Raji (cell line): Measurements from ENCODE around the gene CDK5R2.

Experiments used
- POLR2A ChIP-seq: IDR thresholded peaks from 2 replicates; pipeline ENCODE4 v1.6.1; 2011; ENCODE audit warnings: low read depth, low read length, control low read depth; ENCODE audit not compliant: insufficient read depth

CDK5R2 gene

GRCh38 chr2:218960309-218961165 lies 1.1 kb downstream of the CDK5R2 start:
- TF ChIP-seq POLR2A = no peak

DNA sequence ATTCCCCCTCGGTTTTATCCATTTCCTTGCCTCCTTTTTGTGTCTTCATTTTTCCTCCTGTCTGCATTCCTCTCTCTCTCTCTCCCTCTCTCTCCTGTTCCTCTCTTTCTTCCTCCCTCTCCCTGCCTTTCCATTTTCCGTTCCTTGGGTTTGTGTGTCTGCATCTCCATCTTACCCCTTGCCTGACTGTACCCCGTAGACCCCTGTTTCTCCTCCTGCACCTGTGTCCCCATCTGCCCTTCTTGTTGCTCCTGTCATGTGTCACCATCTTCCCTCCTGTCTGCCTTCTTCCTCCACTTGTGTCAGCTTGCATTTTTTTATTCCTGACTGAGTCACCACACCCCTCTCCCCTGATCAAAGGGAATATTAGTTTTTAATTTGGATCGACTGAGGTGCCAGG lies 1.8 kb downstream of the CDK5R2 start:
- TF ChIP-seq POLR2A = no peak

DNA sequence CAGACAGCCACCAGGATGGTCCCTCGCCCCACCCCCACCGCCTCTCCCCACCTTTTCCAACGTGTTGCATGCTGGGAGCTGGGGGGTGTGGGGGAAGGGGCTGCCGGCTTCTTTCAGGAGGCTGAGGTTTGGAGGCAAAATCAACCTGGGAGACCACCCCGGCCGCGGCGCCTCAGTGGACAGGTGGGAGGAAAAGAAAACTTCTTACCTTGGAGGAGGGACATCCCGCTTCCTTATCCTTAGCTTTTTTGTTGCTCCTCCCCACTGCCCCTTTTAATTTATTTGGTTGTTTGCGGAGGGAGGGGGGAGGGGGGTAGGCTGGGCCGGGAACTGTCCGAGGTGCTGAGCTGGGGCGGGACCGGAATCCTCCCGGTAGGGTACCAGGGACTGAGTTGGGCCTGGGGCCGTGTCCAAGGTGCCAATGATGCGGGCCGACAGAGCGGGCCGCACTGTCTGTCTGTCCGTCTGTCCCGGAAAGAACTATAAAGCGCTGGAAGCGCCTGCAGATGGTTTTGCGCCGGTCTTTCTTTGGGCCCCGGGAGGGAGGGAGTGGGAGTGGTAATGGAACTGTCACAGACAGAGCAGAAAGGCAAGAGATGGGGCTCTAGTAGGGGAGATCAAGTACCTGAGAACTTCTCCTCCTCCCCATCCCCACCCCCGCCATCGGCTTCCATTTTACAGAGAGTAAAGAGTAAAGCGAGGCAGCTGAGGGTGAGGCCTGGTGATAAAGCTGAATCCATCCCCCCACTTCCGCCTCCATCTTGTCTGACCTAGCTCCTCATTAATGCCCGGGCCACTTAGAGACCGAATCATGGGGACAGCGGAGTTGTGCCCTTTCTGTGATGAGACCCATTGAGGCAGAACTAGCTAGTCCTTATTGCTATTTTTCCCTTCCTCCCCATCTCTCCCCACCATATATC lies 2.4 kb downstream of the CDK5R2 start:
- TF ChIP-seq POLR2A = no peak

DNA sequence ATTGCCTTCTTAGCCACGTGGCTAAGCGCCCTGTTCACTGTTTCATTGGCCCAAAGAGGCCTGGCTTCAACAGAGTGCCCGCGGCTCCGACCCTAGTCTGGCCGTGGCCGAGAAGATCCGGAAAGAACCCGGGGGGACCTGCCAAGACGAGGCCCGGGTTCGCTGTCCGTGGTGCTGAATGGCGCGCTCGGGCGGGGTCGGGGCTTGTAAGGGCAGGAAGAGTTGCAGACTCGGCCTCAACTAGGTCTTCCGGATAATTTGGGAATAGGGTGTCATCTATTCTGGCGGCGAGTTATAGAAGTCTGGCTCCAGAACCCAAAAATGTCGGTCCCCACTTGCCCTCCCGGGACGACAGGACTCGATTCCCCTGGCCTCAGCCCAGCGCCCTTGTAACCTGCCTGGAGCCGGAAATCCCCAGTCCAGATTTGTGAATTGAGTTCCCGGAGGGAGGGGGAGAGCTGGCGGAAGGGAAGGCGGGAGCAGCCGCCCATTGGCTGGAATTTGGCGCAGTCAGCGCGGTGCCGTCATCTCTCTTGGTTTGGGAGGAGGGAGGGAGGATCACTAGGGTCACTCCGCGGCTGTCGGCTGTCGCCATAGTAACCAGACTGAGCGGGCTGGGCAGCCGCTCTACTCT lies 3.5 kb downstream of the CDK5R2 start:
- no peak for TF ChIP-seq POLR2A

DNA sequence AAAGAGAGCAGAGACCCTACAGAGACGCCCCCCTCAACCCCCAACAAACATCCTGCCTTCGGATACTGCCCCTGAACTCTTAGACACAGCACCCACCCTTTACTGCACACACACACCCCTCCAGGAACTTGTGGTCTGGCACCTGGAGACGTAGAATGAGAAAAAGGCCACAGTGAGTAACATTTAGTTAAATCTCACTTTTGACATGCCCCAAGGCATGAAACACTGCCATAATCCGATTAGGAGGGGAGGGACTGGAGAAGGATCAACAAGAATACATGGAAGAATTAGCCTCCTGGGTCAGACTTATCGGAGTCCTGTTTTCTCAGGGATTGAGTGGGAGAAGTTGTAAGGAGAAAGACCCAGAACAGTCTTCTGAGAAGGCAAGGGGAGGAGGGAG lies 4.1 kb downstream of the CDK5R2 start:
- no peak for TF ChIP-seq POLR2A

DNA sequence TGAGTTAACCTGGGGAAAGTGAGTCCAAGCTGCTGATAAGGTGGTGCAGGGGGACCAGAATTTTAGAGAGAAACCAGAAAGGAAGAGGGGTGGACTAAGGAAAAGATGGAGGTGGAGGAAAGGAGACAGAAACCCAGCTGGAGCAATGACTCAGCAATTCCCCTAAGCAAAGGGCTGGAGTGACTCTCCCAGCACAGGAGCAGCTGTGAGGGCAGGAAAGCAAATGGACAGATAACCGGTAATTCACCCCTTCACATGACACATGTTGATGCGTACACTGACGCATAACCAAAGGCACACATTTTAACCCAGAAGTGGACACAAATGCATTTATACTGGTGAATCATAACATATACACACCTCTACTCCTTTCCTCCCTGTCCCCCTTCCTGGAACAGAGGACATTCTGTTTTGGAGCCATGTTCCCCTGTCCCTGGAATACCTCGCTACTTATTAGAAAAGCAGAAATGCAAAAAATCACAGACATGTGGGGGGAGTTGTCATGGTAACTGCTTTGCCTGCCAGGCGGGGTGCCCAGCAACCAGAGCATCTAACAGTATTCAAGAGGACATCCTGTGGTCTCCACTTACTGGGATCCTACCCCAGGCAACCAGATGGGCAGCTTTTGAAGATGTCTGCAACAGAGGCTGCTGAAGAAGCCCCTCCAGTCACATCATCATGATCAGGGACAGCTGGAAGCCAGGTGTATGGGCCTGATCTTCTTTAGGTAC lies 4.7 kb downstream of the CDK5R2 start:
- no peak for TF ChIP-seq POLR2A

GRCh38 chr2:218970894-218971293 lies 11.4 kb downstream of the CDK5R2 start:
- no peak for TF ChIP-seq POLR2A

- no peak for TF ChIP-seq POLR2A
These were observed 15.8 kb downstream of the CDK5R2 start for GRCh38 chr2:218975060-218975777.

- no peak for TF ChIP-seq POLR2A
These were observed 20.6 kb downstream of the CDK5R2 start for GRCh38 chr2:218979846-218980734.

DNA sequence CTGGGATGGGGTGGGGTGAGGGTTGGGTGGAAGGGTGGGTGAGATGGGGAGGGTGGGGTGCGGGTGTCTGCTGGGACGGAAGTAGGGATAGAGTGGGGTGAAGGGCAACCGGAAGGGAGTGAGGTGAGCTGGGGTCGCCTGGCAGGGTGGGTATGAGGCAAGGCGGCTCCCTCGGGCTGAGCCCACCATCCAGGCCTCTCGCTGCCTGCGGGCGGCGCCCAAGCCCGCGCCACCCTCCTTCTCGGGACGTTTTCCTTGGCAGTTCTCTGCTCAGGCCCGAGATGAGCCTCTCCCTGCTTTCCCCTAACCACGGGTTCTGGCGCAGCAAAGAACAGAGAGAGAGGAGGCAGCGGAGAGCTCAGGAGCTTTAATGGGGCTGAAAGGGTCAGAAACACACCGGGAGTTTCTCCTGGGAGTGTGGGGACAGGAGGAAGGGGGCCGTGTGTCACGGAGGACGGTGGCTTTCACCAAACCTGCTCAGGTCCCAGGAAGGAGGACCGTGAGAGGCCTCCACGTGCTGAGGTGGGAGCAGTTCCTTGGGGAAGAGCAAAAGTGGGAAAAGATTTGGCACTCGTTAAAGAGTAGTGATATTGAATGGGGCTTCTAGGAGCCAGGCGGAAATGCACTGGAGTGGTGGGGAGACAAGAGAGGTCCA lies 21.4 kb downstream of the CDK5R2 start:
- no peak for TF ChIP-seq POLR2A

GRCh38 chr2:218981390-218981880 lies 22.0 kb downstream of the CDK5R2 start:
- no peak for TF ChIP-seq POLR2A

DNA sequence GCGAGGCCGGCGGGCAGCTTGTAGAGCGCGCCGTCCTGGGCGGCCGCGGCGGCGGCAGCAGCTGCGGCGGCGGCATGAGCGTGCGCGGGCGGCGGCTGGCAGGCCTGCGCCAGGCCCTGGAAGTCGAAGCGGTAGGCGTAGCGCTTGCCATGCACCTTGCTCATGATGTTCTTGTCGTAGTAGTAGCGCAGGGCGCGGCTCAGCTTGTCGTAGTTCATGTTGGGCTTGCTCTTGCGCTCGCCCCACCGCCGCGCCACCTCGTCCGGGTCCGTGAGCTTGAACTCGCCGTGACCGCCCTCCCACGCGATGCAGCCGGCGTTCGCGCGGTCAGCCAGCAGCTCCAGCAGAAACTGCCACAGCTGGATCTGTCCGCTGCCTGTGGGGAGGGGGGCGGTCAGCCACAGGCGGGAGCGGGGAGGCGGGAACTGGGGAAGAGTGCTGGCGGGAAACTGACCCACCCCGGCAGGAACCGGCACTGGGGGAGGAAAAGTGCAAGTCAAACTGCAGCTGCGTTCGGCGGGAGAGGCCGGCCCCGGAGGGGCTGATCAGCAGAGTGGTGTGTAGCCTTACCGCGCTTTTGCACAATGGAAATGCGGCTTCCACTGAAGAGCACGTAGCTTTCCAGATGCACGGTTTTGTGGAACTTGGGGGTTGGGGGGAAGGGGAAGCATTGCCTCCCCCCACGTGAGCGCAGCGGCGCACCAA lies 22.6 kb downstream of the CDK5R2 start:
- TF ChIP-seq POLR2A = no peak
